ENCODE results near the gene MLEC. TPM values are rescaled to one million over a fixed set of nuclear protein-coding genes. Genes with fewer than 3 reads are reported as not detected.

The MLEC gene
- total RNA-seq, 3 donors from 2014 or later = 166 to 281 (median 272) TPM

- peaks cover 10% of the 10 kb centered on the region for H3K4me1 ChIP-seq (ENCODE audit: low read depth)
- no peaks in the 10 kb centered on the region for H3K9me3 ChIP-seq
- no peak for ATAC-seq
- TF ChIP-seq CTCF (IDR thresholded peaks at IDR 0.05) = no peak
- no peak overlapping the region for H3K4me3 ChIP-seq
- intact Hi-C loops (cut with DNase I, micrococcal nuclease) = no loop called here
- no peak for DNase-seq
- no peaks in the 10 kb centered on the region for H3K36me3 ChIP-seq (ENCODE audit: low read depth)
Observed at GRCh38 chr12:120656008-120656407, 30.9 kb upstream of the MLEC start.

GRCh38 chr12:120658286-120659150, 28.4 kb upstream of the MLEC start:
- ATAC-seq = no peak
- Histone ChIP-seq H3K9me3 (no peaks in the 10 kb centered on the region), H3K36me3 (ENCODE audit: low read depth) (no peaks in the 10 kb centered on the region), H3K4me3 (no peak overlapping the region), H3K4me1 (ENCODE audit: low read depth) (peaks cover 10% of the 10 kb centered on the region)
- intact Hi-C loops (cut with DNase I, micrococcal nuclease) = no loop called here
- TF ChIP-seq CTCF (IDR thresholded peaks at IDR 0.05) = no peak
- no peak for DNase-seq

- peak; percentile 88 for ATAC-seq
- Histone ChIP-seq H3K9me3 (no peaks in the 10 kb centered on the region), H3K36me3 (ENCODE audit: low read depth) (no peaks in the 10 kb centered on the region), H3K4me3 (no peak overlapping the region), H3K4me1 (ENCODE audit: low read depth) (peaks cover 8% of the 10 kb centered on the region)
- peak in 2 of 3 donors; percentile 28 to 43 for DNase-seq
- intact Hi-C loops (cut with DNase I, micrococcal nuclease) = no loop called here
- no peak for TF ChIP-seq CTCF (IDR thresholded peaks at IDR 0.05)
Observed at GRCh38 chr12:120659151-120659525, 27.8 kb upstream of the MLEC start.

DNA sequence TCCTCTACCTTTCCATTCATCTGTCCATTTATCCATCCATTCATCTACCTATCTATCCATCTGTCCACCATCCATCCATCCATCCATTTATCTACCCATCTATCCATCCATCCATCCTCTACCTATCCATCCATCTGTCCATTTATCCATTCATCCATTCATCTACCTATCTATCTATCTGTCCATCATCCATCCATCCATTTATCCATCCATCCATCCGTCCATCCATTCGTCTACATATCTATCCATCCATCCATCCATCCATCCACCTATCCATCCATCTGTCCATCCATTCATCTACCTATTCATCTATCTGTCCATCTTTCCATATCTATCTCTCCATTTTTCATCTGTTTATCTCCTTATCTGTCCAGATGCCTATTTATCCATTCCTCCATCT, 25.5 kb upstream of the MLEC start:
- Histone ChIP-seq H3K4me3 (no peak overlapping the region), H3K9me3 (no peaks in the 10 kb centered on the region), H3K4me1 (ENCODE audit: low read depth) (peaks cover 8% of the 10 kb centered on the region), H3K36me3 (ENCODE audit: low read depth) (no peaks in the 10 kb centered on the region)
- intact Hi-C loops (cut with DNase I, micrococcal nuclease) = no loop called here
- DNase-seq (no peak), ATAC-seq (no peak)
- no peak for TF ChIP-seq CTCF (IDR thresholded peaks at IDR 0.05)

- DNase-seq (no peak), ATAC-seq (no peak)
- Histone ChIP-seq H3K9me3 (no peaks in the 10 kb centered on the region), H3K4me1 (ENCODE audit: low read depth) (peaks cover 8% of the 10 kb centered on the region), H3K4me3 (no peak overlapping the region), H3K36me3 (ENCODE audit: low read depth) (no peaks in the 10 kb centered on the region)
- intact Hi-C loops (cut with DNase I, micrococcal nuclease) = no loop called here
- TF ChIP-seq CTCF (IDR thresholded peaks at IDR 0.05) = no peak
Observed at GRCh38 chr12:120662879-120663278, 24.1 kb upstream of the MLEC start.
